GM19467 (cell line): ENCODE measurements around the gene CRACDL.

Experiments
- ATAC-seq: cut with Tn5 transposase; IDR thresholded peaks from one replicate; pipeline ENCODE4 v1.9.1; 2021; ENCODE audit warnings: mild to moderate bottlenecking, moderate library complexity; ENCODE audit not compliant: unreplicated experiment

The CRACDL gene

DNA sequence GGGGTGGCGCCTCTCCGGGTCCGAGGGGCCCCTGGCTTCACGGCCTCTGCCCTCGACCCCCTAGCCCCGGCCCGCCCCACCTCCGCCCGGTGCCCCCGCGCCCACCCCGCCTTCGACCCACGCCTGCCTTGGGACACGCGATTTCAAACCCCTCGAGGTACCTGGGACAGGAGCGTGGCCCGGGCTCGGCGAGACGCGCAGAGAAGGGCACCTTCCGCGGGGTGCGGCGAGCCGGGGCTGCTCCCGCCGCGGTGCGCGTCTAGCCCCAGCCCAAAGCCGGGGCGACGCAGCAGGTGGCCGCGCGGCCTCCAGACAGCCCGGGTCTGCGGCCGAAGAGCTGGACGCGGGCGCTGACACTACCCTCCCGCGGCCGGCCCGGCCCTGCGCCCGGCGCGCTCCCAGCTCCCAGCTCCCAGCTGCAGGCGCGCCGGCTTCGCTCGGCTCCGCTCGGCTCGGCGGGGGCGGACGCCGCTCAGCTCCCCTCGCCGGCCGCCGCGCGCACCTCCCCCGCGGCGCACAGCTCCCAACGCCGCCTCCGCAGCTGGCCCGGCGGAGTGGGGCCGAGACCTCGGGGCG is at the start of gene CRACDL:
Gene CRACDL (minus strand): TSS at position 449 of the 576 bp plus-strand sequence. CDS start 89,425 bp downstream, outside the sequence.
- no peak for ATAC-seq

GRCh38 chr2:98975611-98976010 is 39.6 kb upstream of the CRACDL start:
- no peak for ATAC-seq

DNA sequence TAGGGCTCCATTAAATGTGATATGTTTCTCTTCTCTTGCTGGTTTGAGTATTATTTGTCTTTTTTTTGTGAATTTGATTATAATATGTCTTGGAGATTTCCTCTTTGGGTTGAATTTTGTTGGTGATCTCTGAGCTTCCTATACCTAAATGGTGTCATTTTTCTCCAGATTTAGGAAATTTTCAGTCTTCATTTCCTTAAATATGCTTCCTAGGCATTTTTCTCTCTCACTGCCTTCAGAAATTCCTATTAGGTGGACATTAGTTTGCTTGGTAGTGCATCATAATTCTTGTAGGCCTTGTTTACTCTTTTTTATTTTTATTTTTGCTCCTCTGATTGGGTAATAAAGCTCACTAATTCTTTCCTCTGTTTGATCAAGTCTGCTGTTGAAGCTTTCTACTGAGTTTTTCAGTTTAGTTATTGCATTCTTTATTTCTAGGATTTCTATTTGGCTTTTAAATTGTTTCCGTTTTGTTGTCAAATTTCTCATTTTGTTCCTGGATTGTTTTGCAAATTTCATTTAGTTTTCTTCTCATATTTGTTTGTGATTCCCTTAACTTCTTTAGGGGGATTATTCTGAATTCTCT is 36.6 kb upstream of the CRACDL start:
- no peak for ATAC-seq

- ATAC-seq: no peak
Observed at GRCh38 chr2:98959810-98960507, 23.9 kb upstream of the CRACDL start.

GRCh38 chr2:98952966-98953365 is 16.9 kb upstream of the CRACDL start:
- no peak for ATAC-seq

- ATAC-seq: no peak
Observed at GRCh38 chr2:98948956-98949739, 13.1 kb upstream of the CRACDL start.

GRCh38 chr2:98947554-98947953 is 11.5 kb upstream of the CRACDL start:
- no peak for ATAC-seq

- ATAC-seq: no peak
Observed at GRCh38 chr2:98946855-98947254, 10.8 kb upstream of the CRACDL start.

- ATAC-seq: no peak
Observed at GRCh38 chr2:98944775-98945174, 8.8 kb upstream of the CRACDL start.

GRCh38 chr2:98940102-98940501 is 4.1 kb upstream of the CRACDL start:
- ATAC-seq: no peak

DNA sequence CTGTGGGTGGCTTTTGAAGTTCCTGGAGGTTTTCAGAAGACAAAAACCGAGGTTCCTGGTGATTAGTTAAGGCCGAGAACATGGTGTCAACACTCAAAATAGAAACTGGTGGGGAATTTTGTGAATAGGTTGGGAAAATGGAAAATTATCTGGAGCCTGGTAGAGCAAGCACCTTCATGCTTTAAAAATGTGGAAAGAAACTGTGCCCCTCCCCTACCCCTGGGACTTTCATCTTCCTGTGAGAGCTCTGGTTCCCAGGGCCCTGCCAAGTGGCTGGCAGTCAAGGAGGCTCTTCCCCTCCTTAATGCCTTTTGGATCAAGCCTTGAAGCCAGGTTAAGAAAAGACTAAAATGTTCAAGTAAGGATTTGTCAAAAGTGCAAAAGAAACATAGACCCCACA is 1.9 kb upstream of the CRACDL start:
- ATAC-seq: no peak

- no peak for ATAC-seq
Observed at GRCh38 chr2:98936353-98937351, 627 bp upstream of the CRACDL start.

- no peak for ATAC-seq
Observed at GRCh38 chr2:98935111-98935770, 784 bp downstream of the CRACDL start.

DNA sequence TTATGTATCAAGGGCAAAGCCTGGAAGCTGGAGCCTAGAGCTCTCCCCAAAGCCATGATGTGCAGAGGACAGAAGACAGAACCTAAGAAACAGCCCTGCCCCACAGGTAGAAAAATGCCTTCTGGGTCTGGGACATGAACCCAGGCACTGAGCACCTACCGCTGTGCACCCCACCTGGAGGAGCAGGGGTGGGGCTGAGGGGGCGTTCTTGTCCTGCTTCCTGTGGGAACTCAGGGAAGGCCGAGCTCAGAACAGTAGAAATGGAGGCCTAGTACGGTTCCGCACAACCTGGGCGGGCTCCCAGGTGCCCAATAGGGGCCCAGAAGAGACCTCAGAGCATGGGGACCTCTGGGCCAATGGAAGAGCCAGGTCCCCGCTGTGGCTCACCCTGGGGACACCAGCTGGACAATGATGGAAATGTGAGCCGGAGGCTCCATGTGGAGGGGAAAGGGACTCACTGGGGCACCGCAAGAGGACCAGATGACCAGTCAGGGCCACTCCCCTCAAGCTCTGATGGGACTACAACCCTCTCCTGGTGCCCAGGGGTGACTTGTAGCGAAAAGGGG is 3.2 kb downstream of the CRACDL start:
- no peak for ATAC-seq

GRCh38 chr2:98932164-98932563 is 3.9 kb downstream of the CRACDL start:
- ATAC-seq: no peak

DNA sequence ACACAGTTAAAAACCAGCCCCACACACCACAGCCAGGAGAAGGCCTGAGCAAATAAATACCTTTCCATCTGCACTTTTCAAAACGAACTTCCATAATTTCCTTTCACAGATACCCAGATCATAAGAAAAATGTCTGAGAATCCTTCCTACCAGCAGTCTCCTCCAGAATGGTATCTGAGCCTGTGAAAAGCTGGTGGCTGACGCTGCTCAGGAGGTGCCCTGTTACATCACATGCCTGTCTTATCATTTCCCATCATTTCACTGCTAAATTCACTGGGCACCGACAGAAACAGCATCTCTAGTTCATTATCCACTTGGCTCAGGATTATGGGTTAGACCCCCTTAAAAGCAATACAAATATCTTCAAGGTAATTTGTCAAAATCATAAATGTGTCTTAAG is 4.4 kb downstream of the CRACDL start:
- no peak for ATAC-seq

DNA sequence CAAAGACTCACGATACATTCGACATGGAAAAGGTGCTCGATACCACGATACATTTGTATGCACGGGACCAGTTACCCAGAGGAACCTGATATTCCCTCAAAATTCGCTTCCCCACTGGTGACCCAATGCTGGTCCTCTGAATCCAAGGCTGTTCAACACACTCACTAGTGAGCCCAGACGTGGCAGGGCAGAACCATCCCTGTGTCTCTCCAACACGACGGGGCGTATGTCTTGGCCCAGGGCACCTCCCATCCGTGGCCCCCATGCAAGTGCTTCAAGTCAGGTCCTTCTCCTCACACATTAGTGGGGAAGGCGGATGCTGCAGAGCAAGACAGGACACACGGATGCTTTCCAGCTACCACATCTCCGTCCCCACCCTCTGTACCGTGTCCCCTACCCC is 6.1 kb downstream of the CRACDL start:
- no peak for ATAC-seq

- ATAC-seq: no peak
Observed at GRCh38 chr2:98928242-98928641, 7.8 kb downstream of the CRACDL start.

GRCh38 chr2:98927027-98927426 is 9.0 kb downstream of the CRACDL start:
- ATAC-seq: no peak

- ATAC-seq: no peak
Observed at GRCh38 chr2:98926601-98927000, 9.4 kb downstream of the CRACDL start.
